GM21825 (cell line): ENCODE results near the gene RRP1B.
A peak's percentile ranks its signal among the peaks of the same experiment; 100 is the strongest.

ENCODE experiments used
- ATAC-seq: cut with Tn5 transposase; IDR thresholded peaks from one replicate; pipeline ENCODE4 v1.9.1; 2021; ENCODE audit warnings: mild to moderate bottlenecking, moderate library complexity; ENCODE audit not compliant: unreplicated experiment

Gene RRP1B

GRCh38 chr21:43720539-43721166, 61.3 kb downstream of the RRP1B start:
- no peak for ATAC-seq

DNA sequence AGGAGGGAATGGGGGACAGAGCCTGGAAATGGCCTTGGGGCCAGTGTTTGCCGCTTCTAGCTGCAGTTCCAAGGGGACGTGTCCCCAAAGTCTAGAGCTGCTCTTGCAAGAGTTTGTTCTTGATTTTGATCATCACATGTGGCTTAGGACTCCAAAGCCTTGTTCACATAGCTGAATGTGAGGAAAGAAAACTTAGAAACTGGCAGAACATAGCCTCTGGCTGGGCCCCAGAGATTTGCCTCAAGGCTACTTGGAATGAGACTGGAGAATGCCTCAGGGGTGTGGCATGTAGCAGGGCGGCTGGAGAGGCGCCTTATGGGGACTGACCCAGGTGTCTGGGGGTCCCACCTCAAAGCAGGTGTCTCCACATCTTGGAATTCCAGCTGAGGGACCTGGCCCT, 61.8 kb downstream of the RRP1B start:
- ATAC-seq, result no peak

DNA sequence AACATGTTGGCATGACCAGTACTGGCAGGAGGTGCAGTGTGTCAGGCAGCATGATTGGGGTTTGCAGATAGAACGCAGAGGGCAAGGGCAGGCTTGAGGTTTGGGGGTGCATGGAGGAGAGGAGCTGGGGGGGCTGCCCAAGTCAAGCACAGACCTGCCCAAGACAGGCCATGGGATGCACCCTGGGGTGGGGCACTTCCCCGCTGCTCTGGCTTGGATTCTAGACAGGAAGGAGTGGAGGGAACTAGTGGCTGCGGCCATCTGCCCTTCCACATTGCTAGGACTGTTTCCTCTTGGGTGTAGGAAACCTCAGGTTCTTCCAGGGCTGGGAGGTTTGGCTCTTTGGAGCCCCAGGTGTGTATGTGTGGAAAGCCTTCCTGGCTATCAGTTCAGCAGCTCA, 62.6 kb downstream of the RRP1B start:
- ATAC-seq, result no peak

- no peak for ATAC-seq
Observed at GRCh38 chr21:43723648-43724047, 64.3 kb downstream of the RRP1B start.

- no peak for ATAC-seq
Observed at GRCh38 chr21:43726686-43727518, 67.5 kb downstream of the RRP1B start.

DNA sequence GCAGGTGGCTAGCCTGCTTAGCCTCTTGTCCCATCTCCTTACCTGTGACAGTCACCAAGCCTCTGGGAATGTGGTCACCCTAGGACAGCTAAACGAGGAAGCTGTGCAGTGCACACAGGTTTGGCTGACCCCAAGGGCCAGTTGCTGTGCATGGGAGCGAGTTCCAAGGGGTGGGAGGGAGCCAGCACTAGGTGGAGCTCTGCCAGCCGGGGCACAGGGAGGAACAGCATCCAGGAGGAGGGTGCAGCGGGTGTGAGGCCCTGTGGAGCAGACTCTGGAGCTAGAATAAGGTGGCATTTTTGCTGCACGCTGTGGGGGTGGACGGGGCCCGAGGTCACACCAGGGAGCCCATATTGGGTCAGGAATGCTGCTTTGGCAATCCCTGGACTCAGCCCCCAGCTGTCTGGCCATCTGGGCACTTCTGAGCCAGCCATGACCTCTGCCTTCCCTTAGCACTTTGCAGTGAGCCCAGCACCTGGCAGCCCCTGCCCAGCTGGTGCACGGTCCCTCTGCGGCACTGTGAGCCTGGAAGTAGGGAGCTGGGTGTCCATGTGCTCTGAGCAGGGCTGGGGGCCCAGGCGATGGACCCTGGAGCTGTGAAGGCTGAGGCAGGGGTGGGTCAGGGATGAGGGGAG, 68.3 kb downstream of the RRP1B start:
- no peak for ATAC-seq

- peak; percentile 2 for ATAC-seq
Observed at GRCh38 chr21:43728154-43728466, 68.8 kb downstream of the RRP1B start.

GRCh38 chr21:43728467-43729390, 69.4 kb downstream of the RRP1B start:
- ATAC-seq, result peak; percentile 55

- no peak for ATAC-seq
Observed at GRCh38 chr21:43731476-43731875, 72.1 kb downstream of the RRP1B start.

- no peak for ATAC-seq
Observed at GRCh38 chr21:43731891-43732711, 72.7 kb downstream of the RRP1B start.

DNA sequence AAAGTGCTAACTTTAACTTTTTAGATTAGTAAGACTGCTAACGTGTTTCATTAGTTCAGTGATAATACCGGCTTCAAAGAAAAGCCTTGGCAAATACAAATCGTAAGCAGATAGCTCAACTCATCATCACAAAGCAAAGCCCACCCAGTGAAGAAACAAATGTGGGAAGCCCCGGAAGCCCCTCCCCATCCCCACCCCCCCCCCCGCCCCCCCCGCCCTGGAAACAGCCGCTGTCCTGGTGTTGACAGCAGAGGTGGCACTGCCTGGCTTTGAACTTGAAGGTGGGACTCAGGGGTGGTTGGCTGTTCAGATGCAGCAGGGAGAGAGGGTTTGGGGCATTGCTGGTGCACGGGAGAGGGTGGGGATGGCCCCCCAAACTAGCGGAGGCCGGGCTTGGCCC, 73.7 kb downstream of the RRP1B start:
- no peak for ATAC-seq

- no peak for ATAC-seq
Observed at GRCh38 chr21:43733529-43734071, 74.2 kb downstream of the RRP1B start.

GRCh38 chr21:43734131-43734927, 75.0 kb downstream of the RRP1B start:
- no peak for ATAC-seq

DNA sequence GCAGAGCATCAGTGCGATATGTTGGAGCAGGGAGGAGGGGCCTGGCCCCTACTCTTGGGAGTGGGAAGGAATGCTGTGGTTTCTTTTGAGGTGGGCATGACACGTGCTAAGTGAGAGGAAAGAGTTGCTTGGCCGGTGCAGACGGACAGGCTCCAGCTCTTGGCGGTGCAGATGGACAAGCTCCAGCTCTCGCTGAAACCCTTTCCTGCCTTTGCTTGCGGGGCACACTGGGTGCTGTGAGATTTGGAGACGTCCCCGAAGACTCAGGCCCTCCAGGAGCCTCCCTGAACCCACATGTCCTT, 75.5 kb downstream of the RRP1B start:
- no peak for ATAC-seq

GRCh38 chr21:43735236-43736091, 76.1 kb downstream of the RRP1B start:
- ATAC-seq, result no peak

- no peak for ATAC-seq
Observed at GRCh38 chr21:43736224-43736883, 77.0 kb downstream of the RRP1B start.

DNA sequence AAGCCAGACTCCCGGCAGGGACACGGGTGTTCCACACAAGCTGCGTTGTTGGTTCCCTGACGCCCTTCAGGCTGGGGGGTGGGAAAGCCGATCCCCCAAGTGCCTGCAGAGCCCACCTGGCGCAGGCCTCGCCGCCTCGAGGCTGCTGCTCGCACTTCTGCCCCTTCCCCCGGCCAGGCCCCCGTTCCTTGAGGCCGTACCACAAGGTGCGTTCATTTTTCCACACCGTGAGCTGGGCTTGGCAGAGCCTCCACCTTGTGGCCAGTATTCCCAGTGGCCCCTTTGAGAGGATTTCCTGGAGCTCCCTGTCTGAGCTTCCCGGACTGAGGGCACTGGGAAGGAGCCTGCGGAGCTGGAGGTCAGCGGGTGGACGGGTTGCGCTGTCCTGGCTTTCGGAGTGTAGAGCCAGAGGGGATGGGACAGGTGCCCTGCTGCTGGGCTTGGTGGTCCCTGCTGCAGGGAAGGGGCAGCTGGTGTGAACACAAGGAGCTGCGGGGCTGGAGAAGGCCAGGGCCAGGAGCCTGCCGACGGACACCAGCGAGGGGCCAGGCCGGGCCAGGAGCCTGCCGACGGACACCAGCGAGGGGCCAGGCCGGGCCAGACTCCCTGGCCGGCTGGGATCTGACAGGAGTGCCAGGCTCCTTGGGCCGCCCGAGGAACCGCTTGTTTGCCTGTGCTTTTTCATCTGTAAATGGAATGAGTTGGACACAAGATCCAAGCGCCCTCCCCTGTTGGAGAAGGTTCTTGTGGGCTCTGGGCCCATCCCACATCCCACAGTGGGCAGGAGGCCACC, 78.0 kb downstream of the RRP1B start:
- ATAC-seq, result no peak
